ES-I3 (cell line): Measurements from ENCODE around the gene HAUS3.

Experiments
- H3K36me3 ChIP-seq: 2 replicates; pipeline ENCODE4 v1.6.1; 2013; ENCODE audit warnings: mild to moderate bottlenecking, low read length, control low read depth, moderate library complexity; ENCODE audit not compliant: insufficient read depth
- H3K4me1 ChIP-seq: 2 replicates; pipeline ENCODE4 v1.6.1; 2013; ENCODE audit warnings: mild to moderate bottlenecking, control low read depth, low read length; ENCODE audit not compliant: insufficient read depth
- H3K9ac ChIP-seq: 2 replicates; pipeline ENCODE4 v1.6.1; 2013; ENCODE audit warnings: low read depth, mild to moderate bottlenecking, low read length, moderate library complexity
- H3K9me3 ChIP-seq: 2 replicates; pipeline ENCODE4 v1.6.1; 2013; ENCODE audit warnings: mild to moderate bottlenecking, low read length, moderate library complexity; ENCODE audit not compliant: control insufficient read depth, insufficient read depth

HAUS3 gene

GRCh38 chr4:2262145-2262943 is 20.4 kb upstream of the HAUS3 start:
- Histone ChIP-seq H3K36me3 (no peaks in the 10 kb centered on the region), H3K9ac (peak overlapping the region; percentile 57; the same call in 1 of the 2 replicates), H3K4me1 (no peaks in the 10 kb centered on the region), H3K9me3 (no peaks in the 10 kb centered on the region)

- Histone ChIP-seq H3K36me3 (no peaks in the 10 kb centered on the region), H3K9ac (peak within 1 kb of the TSS; percentile 76; the same call in 1 of the 2 replicates), H3K4me1 (no peaks in the 10 kb centered on the region), H3K9me3 (no peaks in the 10 kb centered on the region)
Measured at GRCh38 chr4:2261853-2262144, 19.9 kb upstream of the HAUS3 start, which contains the start of gene MXD4. Gene MXD4, minus strand, starts transcription at chr4:2262109. Its CDS starts 129 bp downstream, at chr4:2261980.

GRCh38 chr4:2261110-2261852 is 19.4 kb upstream of the HAUS3 start:
- H3K36me3 ChIP-seq: no peaks in the 10 kb centered on the region
- H3K9ac ChIP-seq: peak overlapping the region; percentile 76; the same call in 1 of the 2 replicates
- no peaks in the 10 kb centered on the region for H3K9me3 ChIP-seq
- H3K4me1 ChIP-seq: no peaks in the 10 kb centered on the region

- no peaks in the 10 kb centered on the region for H3K4me1 ChIP-seq
- no peaks in the 10 kb centered on the region for H3K9me3 ChIP-seq
- H3K36me3 ChIP-seq: no peaks in the 10 kb centered on the region
- peak overlapping the region; percentile 76; the same call in 1 of the 2 replicates for H3K9ac ChIP-seq
Measured at GRCh38 chr4:2260344-2261109, 18.6 kb upstream of the HAUS3 start.

- H3K9ac ChIP-seq: no peak overlapping the region
- no peaks in the 10 kb centered on the region for H3K36me3 ChIP-seq
- H3K4me1 ChIP-seq: no peaks in the 10 kb centered on the region
- H3K9me3 ChIP-seq: no peaks in the 10 kb centered on the region
Measured at GRCh38 chr4:2259541-2260343, 17.8 kb upstream of the HAUS3 start.

GRCh38 chr4:2259036-2259540 is 17.2 kb upstream of the HAUS3 start:
- Histone ChIP-seq H3K36me3 (no peaks in the 10 kb centered on the region), H3K9ac (no peak overlapping the region), H3K9me3 (no peaks in the 10 kb centered on the region), H3K4me1 (no peaks in the 10 kb centered on the region)

- H3K9me3 ChIP-seq: no peaks in the 10 kb centered on the region
- no peak overlapping the region for H3K9ac ChIP-seq
- no peaks in the 10 kb centered on the region for H3K36me3 ChIP-seq
- H3K4me1 ChIP-seq: no peaks in the 10 kb centered on the region
Measured at GRCh38 chr4:2258091-2259035, 16.4 kb upstream of the HAUS3 start.

- no peak overlapping the region for H3K9ac ChIP-seq
- no peaks in the 10 kb centered on the region for H3K4me1 ChIP-seq
- no peaks in the 10 kb centered on the region for H3K36me3 ChIP-seq
- H3K9me3 ChIP-seq: no peaks in the 10 kb centered on the region
Measured at GRCh38 chr4:2257361-2258081, 15.6 kb upstream of the HAUS3 start.

GRCh38 chr4:2256781-2257191 is 14.9 kb upstream of the HAUS3 start:
- Histone ChIP-seq H3K9ac (no peak overlapping the region), H3K4me1 (no peaks in the 10 kb centered on the region), H3K9me3 (no peaks in the 10 kb centered on the region), H3K36me3 (no peaks in the 10 kb centered on the region)

- Histone ChIP-seq H3K9me3 (no peaks in the 10 kb centered on the region), H3K4me1 (no peaks in the 10 kb centered on the region), H3K9ac (no peak overlapping the region), H3K36me3 (no peaks in the 10 kb centered on the region)
Measured at GRCh38 chr4:2256156-2256731, 14.3 kb upstream of the HAUS3 start.

GRCh38 chr4:2255501-2256155 is 13.7 kb upstream of the HAUS3 start:
- Histone ChIP-seq H3K4me1 (no peaks in the 10 kb centered on the region), H3K9me3 (no peaks in the 10 kb centered on the region), H3K9ac (no peak overlapping the region), H3K36me3 (no peaks in the 10 kb centered on the region)
